HG03378 (cell line): ENCODE results near the gene NHERF1.

Source experiments
- ATAC-seq: cut with Tn5 transposase; IDR thresholded peaks from one replicate; pipeline ENCODE4 v1.9.1; 2021; ENCODE audit warnings: mild to moderate bottlenecking, moderate library complexity; ENCODE audit not compliant: unreplicated experiment

The NHERF1 gene

DNA sequence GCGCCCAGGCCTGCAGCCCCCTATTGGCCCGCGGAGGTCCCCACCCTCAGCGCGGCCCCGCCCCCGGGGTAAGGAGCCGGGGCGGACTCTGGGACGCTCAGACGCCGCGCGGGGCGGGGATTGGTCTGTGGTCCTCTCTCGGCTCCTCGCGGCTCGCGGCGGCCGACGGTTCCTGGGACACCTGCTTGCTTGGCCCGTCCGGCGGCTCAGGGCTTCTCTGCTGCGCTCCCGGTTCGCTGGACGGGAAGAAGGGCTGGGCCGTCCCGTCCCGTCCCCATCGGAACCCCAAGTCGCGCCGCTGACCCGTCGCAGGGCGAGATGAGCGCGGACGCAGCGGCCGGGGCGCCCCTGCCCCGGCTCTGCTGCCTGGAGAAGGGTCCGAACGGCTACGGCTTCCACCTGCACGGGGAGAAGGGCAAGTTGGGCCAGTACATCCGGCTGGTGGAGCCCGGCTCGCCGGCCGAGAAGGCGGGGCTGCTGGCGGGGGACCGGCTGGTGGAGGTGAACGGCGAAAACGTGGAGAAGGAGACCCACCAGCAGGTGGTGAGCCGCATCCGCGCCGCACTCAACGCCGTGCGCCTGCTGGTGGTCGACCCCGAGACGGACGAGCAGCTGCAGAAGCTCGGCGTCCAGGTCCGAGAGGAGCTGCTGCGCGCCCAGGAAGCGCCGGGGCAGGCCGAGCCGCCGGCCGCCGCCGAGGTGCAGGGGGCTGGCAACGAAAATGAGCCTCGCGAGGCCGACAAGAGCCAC is at the start of gene NHERF1:
Gene NHERF1, plus strand, starts transcription at position 100 of the 750 bp plus-strand sequence. Its CDS starts 219 bp downstream, at position 319.
- ATAC-seq = peak; percentile 49

DNA sequence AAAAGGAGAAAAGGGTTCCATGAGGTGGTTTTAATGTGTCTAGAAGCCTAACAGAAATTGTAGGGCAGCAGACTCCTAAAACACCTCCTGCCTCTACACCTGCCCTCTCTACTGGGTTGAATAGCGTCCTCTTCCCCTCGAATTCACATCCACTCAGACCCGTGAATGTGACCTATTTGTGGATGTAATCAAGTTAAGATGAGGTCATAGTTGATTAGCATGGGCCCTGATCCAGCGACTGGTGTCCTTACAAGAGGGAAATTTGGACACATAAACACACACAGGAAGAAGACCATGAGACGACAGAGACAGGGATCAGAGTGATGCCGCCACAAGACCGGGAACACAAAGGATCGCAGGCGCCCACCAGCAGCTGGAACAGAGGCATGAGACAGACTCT is 49.2 kb upstream of the NHERF1 start:
- ATAC-seq = no peak

DNA sequence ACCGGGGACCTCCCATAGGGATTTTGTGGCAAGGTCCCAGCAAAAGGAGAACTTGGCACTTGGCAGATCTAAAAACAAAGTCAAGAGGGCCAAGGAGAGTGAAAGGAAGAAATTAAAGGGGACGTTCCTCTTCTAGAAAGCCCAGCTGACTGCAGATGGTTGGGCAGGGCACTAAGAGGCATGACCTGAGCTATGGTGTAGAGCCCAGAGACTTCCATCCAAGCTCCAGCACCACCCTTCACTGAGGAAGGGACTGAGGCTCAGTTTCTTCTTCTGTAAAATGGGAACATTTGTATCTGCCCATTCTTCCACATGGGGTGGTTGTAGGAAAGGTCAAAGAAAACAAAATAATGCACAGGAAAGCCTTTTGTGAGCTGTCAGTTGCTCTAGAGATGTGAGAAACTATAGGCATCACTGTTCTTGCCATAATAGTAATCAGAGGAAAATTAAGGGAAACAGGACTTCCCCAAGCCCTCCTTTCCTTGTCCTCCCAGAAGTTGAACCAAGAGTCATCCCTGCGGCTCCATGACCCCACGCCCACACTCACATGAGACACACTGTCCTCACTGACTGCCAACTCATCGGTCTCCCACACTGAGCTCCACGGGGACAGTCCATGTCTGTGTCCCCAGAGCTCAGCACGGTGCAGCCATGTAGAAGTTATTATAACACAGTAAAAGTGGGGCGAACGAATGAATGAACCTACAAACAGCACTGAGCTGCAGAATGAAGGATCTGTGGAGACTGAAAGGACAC is 46.1 kb upstream of the NHERF1 start:
- ATAC-seq = no peak

DNA sequence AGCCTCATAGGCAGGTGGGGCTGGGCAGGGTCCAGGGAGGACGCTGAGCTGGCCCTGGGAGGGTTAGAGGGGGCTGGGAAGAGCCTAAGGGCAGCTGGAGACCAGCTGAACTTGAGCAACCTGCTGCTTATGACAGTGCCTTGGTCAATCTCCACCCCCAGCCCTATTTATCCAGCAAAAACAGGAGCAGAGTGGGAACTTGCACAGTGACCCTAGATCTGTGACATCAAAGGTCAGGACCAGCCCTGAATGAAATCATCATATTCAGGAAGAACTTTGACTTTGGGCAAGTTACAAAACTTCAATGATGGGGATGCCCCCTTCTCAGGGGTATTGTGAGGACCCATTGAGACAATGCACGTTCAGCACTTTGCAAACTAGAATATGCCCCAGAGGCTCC is 45.1 kb upstream of the NHERF1 start:
- no peak for ATAC-seq

DNA sequence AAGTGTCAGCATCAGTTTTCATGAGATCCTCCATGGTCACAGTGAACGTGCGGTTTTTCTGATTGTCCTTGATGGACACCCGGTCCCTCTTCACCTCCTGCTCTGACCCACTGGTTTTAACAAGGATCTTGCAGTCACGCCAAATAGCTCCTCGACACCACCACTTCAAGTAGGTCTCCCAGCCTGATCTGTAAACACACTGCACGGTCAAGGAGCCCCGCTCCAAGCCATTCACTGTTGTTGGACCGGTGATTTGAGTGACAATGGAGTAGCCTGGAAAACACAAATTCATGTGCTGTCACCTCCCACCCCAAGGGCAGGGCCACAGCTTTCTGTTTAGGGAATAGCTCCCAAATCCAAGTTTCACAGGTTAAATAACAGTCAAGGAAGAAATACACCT is 43.9 kb upstream of the NHERF1 start:
- no peak for ATAC-seq

DNA sequence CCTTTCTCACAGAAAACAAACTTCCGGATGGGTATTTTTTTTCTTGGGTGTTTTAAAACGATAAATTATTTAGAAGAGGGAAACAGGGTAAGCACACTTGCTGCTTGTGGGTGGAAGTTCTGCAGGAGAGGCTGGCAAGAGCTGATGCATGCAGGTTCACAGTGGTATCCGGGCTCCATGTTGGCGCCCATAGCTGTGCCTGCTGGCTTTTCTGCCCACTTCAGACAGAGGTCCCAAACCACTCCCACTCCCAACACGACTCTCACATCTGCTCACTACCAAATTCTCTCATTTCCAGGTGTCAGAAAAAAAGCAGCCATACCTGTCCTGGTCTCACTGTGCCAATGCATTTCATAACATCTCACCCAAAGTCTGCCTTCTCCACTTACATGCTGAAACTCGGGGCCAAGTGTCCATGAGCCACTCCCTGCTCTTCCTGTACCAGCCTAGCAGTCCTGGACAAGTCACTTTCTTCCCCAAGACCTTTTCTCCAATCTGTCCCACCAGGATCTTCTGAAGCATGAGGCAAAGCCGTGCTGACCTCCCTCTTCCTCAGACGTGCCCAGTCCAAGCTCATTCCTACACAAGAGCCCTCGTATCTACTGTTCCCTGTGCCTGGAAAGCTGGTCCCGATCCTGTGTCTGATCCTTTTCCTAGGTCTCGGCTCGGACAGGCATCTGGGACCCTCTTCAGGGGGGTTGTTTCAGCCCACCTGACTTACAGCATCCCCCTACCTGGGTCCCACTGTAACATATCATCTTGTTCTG is 37.2 kb upstream of the NHERF1 start:
- no peak for ATAC-seq

DNA sequence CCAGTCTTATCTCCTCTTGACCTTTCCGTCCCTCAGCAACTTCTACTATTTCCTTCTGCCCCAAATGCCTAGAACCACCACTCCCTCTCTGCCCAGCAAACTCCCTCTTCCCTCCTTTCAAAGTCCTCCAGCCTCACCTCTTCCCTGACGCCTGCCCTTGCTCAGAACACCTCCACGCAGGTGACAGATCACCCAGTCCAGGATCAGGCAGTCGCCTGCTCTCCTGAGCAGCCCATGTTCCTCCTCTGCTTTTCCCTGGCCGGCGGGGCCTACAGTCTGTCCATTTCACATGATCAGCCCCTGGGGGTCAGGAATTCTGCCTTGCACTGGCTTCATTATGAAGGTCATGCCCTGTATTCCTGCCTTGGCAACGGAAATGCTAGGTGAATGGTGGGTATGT is 36.1 kb upstream of the NHERF1 start:
- no peak for ATAC-seq

DNA sequence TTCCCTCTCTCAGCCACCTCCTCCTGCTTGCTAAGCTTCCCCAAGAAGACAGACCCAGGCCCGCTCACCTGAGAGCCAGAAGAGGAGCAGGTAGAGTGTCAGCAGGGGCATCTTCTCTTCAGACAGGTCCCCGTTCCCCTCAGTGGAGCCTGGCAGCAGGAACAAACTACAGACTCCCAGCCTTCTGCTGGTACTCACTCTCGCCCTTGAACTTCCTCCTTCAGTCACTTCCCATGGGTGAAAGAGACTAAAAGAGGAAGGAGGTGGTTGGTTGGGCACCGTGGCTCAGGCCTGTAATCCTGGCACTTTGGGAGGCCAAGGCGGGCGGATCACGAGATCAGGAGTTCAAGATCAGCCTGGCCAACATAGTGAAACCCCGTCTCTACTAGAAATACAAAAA is 35.7 kb upstream of the NHERF1 start, which contains the start of gene CD300LF:
Gene CD300LF, minus strand, starts transcription at position 168 of the 400 bp plus-strand sequence. Its CDS starts 57 bp downstream, at position 111.
- ATAC-seq = no peak

DNA sequence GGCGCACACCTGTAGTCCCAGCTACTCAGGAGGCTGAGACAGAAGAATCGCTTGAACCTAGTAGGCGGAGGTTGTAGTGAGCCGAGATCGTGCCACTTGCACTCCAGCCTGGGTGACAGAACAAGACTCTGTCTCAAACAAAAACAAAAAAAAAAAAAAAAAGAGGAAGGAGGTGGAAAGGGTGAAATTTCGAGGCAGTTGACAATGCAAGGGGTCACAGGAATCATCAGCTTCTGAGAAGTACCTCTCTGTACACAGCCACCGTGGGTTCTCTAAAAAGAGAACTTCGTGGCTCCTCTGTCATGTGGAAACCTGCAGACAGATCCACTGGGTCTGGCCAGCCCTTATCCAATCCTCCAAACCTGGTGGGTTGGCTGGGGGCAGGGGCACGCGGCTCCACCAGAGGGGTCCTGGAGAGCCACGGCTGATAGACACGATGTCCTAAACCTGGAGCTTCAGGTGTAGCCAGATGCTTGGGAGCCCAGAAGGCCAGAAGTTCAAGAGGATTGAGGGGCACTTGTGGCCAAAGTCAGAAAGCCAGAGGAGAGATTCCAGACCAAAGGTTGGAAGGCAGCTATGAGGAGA is 35.2 kb upstream of the NHERF1 start:
- no peak for ATAC-seq

DNA sequence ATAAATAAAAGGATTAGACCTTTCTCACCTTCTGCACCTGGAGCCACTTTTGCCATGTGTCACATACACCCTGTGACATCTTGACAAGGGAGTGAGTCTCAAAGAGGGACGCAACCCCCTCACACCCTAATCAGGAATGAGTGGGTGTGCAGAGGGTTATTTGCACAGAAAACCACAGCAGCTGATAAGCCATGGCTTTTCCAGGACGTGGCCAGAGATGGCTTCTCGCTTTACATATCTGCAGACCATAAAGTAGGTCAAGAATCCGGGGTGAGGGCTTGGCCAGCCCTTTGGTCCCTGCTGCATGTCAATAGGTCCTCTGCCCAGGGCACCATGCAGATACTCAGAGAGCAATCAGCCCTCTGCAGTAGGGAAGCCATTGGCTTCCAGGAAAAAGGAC is 33.3 kb upstream of the NHERF1 start:
- no peak for ATAC-seq

DNA sequence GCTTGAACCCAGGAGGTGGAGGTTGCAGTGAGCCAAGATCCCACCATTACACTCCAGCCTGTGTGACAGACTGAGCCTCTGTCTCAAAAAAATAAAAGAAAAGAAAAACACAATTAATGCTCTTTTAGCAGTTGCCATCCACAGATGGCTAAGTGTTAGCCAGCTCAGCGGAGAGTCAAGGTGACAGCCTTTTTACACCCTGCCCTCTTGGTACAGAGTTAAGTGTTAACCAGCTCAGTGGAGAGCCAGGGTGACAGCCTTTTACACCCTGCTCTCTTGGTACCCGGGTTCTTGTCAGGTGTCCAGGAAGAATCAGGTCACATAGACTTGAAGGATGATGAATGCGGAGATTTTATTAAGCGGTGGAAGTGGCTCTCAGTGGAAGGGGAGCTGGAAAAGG is 27.9 kb upstream of the NHERF1 start:
- no peak for ATAC-seq

DNA sequence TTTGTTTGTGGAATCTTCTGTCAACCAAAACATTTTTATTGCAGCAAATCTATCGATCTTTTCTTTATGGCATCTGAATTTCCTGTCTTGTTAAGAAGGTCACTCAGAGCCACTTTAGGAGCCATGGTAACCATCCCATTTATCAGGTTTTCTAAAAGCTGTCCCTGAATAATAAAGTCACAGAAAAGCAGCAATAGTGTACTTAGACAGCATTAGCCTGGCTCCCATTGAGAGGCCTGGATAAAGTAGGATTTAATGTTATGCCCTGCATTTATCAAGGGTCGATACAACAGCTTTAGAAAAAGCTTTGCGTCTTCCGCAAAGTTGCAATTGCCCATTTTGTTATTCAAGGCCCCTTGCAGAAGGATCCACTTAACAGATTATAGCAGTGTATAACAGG is 25.6 kb upstream of the NHERF1 start:
- no peak for ATAC-seq

DNA sequence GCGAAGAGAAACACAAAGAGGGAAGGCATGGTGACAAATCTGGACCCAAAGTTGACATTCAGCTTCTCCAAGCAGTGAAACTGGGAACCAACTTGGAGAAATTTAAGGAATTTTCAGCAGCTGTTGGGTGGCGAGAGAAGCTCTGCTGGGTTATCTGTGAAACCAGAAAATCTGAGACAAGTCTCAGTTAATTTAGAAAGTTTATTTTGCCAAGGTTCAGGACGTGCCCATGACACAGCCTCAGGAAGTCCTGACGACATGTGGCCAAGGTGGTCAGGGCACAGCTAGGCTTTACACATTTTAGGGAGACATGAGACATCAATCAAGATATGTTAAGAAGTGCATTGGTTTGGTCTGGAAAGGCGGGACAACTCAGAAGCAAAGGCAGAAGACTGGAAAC is 24.5 kb upstream of the NHERF1 start:
- ATAC-seq = no peak

DNA sequence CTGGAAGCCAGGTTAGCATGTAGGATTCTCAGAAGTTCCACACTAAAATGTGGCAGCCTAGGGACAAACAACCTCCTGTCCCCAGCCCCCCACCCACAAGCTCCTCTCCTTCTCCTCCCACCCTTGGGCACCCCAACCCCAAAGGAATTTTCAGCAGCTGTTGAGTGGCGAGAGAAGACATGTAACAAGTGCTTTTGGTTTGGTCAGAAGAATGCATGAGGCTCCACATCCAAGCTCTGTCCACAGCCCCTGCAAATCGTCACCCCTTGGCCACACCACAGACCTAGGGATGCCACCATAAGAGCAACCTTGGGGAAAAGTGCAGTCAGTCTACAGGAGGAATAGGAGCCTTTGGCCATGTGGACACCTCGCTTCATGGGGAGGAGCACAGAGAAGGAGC is 23.3 kb upstream of the NHERF1 start:
- no peak for ATAC-seq

DNA sequence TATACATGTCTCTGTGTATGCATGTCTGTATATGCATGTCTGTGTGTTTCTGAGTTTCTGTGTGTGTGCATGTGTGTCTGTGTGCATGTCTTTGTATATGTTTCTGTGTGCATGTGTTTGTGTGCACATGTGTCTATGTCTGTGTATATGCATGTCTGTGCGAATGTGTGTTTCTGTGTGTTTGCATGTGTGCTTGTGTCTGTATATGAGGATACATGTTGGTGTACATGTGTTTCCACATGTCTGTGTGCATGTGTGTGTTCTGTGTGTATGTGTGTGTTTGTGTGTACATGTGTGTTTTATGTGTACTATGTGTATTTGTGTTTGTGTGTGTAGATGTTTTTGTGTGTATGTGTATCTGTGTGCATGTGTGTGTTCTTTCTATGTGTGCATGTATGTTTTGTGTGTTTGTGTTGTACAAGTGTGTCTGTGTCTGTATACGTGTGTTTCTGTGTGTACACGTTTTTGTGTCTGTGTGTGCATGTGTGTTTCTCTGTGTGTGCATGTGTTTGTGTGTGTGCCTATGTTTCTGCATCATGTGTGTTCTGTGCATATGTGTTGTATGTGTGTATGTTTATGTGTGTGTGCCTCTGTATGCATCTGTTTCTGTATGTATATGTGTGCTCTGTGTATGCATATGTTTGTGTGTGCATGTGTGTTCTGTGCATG is 20.3 kb upstream of the NHERF1 start:
- ATAC-seq = no peak

DNA sequence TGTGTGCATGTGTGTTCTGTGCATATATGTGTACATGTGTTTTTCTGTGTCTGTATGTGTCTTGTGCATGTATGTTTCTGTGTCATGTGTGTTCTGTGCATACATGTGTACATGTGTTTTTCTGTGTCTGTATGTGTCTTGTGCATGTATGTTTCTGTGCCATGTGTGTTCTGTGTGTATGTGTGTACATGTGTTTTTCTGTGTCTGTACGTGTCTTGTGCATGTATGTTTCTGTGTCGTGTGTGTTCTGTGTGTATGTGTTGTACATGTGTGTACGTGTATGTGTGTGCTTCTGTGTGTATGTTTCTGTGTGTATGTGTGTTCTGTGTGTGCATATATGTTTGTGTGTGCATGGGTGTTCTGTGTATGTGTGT is 19.7 kb upstream of the NHERF1 start:
- ATAC-seq = no peak

DNA sequence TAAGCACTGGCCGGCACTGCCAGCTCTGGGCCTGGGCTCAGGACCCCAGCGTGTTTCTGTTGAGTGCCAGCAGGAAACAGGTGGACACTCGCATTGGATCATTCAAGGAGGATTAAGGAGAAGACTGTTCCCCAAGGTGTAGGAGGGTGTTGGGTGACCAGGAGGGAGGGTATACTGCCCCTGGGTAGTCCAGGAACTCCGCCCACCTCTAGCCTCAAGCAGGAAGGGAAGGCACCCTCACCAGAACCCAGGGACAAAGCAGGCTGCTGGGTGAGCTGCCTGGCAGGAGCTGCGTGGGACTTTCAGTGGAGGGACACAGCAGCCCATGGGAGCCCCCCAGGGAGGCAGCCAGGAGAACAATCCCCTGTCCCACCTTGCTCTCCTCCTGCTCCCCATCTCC is 19.1 kb upstream of the NHERF1 start:
- ATAC-seq = no peak

DNA sequence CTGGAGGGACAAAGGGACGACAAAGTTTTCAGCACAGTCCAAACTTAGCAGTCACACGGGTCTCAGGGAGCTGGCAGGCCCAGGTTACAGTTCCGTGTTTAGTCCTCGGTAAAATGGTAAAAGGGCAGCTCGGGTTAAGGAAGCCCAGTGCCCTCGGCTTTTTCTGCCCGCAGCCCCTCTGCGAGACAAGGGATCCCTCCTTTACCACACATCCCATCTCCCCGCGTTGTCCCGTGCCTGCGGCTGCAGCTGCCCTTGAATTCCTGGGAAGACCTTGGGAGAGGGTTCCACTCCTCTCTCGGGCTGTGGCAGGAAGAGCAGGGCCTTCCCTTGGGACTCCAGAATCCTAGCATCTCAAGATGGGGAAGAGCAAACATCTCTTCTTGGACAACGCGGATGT is 18.6 kb upstream of the NHERF1 start:
- no peak for ATAC-seq

DNA sequence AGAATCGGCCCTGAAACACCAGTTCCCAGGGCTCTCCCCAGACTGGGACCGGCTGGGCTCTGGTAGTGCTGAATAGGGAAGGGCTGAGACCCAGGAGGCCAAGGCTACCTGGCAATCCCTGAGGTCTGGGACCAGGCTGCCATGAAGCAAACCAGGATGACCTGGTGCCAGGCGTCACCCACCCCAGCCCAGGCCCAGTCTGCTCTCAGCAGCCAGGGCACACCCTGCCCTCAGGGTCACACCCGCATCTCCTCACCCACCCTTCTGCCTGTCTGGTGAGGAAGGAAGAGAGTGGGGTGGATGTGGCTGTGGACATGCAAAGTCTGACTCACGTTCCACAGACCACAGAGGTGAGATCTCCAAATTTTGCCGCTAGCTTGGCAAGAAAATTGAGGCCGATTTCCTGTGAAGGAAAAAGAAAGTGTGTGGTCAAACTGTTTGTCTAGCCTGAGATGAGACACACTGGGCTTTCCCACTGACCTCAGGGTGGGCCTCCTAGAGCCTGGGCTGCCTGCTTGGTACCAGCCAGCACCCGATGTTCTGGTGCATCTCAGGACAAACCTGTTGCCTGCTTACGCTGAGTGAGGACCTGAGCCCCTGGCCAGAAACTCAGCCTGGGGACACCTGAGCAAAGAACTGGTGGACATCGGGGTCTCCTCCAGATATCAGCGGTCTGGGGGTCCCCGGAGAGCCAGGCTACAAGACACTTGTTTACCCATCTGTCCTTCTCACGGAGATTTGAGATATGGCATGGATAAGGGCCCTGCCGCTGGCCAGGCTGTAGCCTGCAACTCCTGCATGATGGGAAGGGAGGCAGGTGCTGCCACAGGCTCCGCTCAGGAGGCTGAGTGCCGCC is 17.7 kb upstream of the NHERF1 start:
- ATAC-seq = no peak

DNA sequence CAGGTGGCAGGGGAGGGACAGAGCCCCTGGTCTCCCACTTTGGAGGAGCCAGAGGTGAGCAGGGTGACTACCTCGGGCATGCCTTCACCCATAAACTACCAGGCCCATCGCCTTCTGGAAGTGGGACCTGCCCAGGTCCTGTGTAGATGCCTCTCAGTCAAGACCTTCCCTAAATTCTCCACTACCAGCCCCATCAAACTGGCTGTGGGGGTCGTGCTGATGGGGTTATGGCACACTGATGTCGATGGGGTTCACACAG is 17.2 kb upstream of the NHERF1 start:
- ATAC-seq = no peak
